Panc1 (cell line): Measurements from ENCODE around the gene PCDHB13.
"Not testable (repeated sequence)": the region's sequence is repeated elsewhere in the genome, so short reads cannot be mapped to it uniquely, and the experiment has no call there.

Source experiments
- POLR2AphosphoS5 ChIP-seq: IDR thresholded peaks from 2 replicates; pipeline ENCODE4 v1.6.1; 2012; ENCODE audit warnings: mild to moderate bottlenecking, low read depth, low read length, moderate library complexity
- SIN3A ChIP-seq: IDR thresholded peaks from 2 replicates; pipeline ENCODE4 v1.6.1; 2012; ENCODE audit warnings: low read depth, mild to moderate bottlenecking, low read length, moderate library complexity, borderline replicate concordance; ENCODE audit not compliant: insufficient read depth
- TF ChIP-seq, protein P1 (sequence below): fragments of 450-650 bp; IDR thresholded peaks from 2 replicates; pipeline ENCODE4 v1.5.1; 2017; ENCODE audit warnings: mild to moderate bottlenecking
- TF ChIP-seq, protein P2 (sequence below), 2 experiments: IDR thresholded peaks; 2 replicates each; pipeline ENCODE4 v1.6.1; 2011 to 2012; ENCODE audit warnings: low read depth in 2 of 2, control low read depth in 1 of 2, low read length in 1 of 2, mild to moderate bottlenecking in 1 of 2, moderate library complexity in 1 of 2; ENCODE audit not compliant: insufficient read depth in 1 of 2

DNA sequence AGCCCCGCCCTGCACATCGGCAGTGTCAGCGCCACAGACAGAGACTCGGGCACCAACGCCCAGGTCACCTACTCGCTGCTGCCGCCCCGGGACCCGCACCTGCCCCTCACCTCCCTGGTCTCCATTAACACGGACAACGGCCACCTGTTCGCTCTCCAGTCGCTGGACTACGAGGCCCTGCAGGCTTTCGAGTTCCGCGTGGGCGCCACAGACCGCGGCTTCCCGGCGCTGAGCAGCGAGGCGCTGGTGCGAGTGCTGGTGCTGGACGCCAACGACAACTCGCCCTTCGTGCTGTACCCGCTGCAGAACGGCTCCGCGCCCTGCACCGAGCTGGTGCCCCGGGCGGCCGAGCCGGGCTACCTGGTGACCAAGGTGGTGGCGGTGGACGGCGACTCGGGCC, 33.3 kb downstream of the PCDHB13 start:
- TF ChIP-seq, protein P1, sequence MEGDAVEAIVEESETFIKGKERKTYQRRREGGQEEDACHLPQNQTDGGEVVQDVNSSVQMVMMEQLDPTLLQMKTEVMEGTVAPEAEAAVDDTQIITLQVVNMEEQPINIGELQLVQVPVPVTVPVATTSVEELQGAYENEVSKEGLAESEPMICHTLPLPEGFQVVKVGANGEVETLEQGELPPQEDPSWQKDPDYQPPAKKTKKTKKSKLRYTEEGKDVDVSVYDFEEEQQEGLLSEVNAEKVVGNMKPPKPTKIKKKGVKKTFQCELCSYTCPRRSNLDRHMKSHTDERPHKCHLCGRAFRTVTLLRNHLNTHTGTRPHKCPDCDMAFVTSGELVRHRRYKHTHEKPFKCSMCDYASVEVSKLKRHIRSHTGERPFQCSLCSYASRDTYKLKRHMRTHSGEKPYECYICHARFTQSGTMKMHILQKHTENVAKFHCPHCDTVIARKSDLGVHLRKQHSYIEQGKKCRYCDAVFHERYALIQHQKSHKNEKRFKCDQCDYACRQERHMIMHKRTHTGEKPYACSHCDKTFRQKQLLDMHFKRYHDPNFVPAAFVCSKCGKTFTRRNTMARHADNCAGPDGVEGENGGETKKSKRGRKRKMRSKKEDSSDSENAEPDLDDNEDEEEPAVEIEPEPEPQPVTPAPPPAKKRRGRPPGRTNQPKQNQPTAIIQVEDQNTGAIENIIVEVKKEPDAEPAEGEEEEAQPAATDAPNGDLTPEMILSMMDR = not testable (repeated sequence)
- not testable (repeated sequence) for TF ChIP-seq POLR2AphosphoS5, SIN3A
- TF ChIP-seq, protein P2, sequence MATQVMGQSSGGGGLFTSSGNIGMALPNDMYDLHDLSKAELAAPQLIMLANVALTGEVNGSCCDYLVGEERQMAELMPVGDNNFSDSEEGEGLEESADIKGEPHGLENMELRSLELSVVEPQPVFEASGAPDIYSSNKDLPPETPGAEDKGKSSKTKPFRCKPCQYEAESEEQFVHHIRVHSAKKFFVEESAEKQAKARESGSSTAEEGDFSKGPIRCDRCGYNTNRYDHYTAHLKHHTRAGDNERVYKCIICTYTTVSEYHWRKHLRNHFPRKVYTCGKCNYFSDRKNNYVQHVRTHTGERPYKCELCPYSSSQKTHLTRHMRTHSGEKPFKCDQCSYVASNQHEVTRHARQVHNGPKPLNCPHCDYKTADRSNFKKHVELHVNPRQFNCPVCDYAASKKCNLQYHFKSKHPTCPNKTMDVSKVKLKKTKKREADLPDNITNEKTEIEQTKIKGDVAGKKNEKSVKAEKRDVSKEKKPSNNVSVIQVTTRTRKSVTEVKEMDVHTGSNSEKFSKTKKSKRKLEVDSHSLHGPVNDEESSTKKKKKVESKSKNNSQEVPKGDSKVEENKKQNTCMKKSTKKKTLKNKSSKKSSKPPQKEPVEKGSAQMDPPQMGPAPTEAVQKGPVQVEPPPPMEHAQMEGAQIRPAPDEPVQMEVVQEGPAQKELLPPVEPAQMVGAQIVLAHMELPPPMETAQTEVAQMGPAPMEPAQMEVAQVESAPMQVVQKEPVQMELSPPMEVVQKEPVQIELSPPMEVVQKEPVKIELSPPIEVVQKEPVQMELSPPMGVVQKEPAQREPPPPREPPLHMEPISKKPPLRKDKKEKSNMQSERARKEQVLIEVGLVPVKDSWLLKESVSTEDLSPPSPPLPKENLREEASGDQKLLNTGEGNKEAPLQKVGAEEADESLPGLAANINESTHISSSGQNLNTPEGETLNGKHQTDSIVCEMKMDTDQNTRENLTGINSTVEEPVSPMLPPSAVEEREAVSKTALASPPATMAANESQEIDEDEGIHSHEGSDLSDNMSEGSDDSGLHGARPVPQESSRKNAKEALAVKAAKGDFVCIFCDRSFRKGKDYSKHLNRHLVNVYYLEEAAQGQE (IDR thresholded peaks at IDR 0.05; ENCODE audit: insufficient read depth in 1 of 2, low read depth in 2 of 2, low read length in 1 of 2) = not testable (repeated sequence)
